HG03432 (cell line): Measurements from ENCODE around the gene ZP2.
"Not testable (repeated sequence)": the region's sequence is repeated elsewhere in the genome, so short reads cannot be mapped to it uniquely, and the experiment has no call there.

ENCODE experiments used
- ATAC-seq: cut with Tn5 transposase; IDR thresholded peaks from one replicate; pipeline ENCODE4 v1.9.1; 2021; ENCODE audit warnings: mild to moderate bottlenecking, moderate library complexity; ENCODE audit not compliant: unreplicated experiment

The ZP2 gene

GRCh38 chr16:21179126-21179982 lies 32.0 kb downstream of the ZP2 start:
- no peak for ATAC-seq

DNA sequence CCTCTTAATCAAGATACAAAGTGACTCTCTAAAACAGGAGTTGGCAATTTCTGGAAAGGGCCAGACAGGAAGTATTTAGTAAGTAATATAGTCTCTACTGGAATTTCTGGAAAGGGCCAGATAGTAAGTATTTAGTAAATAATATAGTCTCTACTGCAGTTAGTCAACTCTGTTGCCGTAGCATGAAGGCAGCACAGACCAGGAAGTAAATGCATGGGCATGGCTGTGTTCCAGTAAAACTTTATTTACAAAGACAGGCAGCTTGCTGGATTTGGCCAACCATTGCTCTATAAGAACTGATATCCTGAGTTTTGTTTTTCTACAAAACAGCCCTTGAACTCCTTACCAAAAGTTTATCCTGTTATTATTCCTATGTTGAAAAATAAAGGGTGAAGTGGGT lies 36.0 kb downstream of the ZP2 start:
- ATAC-seq, result no peak

- ATAC-seq, result no peak
Measured at GRCh38 chr16:21172650-21173049, 38.7 kb downstream of the ZP2 start.

DNA sequence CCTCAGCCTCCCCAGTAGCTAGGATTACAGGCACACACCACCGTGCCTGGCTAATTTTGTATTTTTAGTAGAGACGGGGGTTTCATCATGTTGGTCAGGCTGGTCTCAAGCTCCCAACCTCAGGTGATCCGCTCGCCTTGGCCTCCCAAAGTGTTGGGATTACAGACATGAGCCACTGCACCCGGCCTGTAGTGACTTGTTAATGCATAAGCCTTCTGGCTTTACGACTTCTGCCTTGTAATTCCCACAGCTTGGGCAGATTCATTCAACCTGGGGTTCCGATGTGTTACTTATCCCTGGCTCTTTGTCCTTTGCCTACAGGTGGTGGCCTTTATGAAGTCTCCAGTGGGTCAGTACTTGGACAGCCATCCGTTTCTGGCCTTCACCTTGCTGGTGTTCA lies 41.3 kb downstream of the ZP2 start:
- not testable (repeated sequence) for ATAC-seq

GRCh38 chr16:21169249-21169981 lies 42.0 kb downstream of the ZP2 start:
- no peak for ATAC-seq

DNA sequence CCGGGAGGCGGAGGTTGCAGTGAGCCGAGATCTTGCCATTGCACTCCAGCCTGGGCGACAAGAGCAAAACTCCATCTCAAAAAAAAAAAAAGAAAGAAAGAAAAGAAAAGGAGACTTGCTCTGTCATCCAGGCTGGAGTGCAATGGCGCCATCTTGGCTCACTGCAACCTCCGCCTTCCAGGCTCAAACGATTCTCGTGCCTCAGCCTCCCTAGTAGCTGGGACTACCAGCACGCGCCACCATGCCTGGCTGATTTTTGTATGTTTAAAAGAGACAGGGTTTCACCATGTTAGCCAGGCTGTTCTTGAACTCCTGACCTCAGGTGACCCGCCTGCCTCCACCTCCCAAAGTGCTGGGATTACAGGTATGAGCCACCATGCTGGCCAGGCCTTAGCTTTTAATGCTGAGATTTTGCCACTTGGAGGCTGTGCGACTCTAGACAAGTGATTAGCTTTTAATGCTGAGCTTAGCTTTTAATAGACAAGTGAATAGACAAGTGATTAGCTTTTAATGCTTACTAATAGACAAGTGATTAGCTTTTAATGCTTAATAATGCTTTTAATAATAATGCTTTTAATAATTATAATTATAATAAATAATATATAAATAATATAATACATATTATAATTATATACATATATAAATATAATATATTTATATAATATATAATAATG lies 43.3 kb downstream of the ZP2 start:
- ATAC-seq, result no peak

DNA sequence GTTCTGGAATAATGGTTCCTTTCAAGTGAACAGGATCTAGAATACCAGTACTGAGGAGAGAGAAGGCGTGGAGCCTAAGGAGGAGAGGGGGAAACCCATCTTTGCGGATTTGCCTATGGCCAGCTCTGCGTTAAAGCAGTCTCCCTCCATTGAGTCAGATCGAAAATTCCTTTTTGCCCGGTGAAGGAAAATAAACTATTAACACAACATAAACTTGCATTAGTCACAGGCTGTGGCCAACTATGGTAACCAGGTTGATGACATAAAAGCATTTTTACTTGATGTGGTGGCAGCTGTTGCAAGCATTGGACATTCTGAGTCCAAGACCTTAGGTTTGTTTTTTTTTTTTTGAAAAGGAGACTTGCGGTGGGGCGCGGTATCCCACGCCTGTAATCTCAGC lies 44.0 kb downstream of the ZP2 start:
- ATAC-seq, result no peak

- ATAC-seq, result no peak
Measured at GRCh38 chr16:21166561-21166961, 44.8 kb downstream of the ZP2 start.

DNA sequence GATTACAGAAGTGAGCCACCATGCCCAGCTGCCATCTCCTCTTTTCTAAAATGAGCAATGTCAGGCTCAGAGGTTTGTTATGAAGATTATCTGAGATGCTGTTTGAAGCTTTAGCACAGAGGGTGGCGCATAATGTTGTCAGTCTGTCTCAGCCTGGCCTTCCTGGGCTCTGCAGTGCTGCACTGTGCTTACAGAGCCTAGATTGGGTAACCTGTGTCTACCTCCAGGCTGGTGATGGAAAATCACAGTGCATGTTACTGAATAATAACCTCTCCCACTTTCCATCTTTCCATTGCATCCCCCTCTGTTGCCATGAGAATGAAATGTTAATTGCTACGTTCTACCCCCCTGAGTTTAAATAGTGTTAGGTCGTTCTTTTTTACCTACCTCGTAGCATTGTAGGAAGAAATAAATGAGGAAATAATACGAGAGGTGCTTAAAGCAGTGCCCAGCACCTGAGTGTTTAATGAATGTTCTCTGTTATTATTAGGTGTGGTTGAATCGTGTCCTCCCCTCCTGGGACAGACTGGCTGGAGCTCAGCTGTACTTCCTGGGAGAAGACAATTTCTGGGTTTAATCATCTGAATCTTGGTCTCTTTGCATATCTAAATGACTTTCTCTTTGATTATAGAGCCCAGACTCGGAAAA lies 46.7 kb downstream of the ZP2 start:
- no peak for ATAC-seq

DNA sequence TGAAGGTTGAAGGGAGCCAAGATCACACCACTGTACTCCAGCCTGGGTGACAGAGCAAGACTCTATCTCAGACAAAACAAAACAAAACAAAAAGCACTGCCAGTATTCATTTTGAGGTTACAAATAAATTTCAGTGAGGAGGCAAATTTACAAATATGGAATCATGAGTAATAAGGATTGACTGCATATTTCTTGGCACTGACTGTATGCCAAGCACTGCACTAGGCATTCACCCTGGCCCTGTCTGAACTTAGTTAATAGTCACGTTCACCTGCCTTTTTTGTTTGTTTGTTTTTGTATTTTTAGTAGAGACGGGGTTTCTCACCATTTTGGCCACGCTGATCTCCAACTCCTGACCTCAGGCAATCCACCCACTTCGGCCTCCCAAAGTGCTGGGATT lies 47.8 kb downstream of the ZP2 start:
- ATAC-seq, result no peak

DNA sequence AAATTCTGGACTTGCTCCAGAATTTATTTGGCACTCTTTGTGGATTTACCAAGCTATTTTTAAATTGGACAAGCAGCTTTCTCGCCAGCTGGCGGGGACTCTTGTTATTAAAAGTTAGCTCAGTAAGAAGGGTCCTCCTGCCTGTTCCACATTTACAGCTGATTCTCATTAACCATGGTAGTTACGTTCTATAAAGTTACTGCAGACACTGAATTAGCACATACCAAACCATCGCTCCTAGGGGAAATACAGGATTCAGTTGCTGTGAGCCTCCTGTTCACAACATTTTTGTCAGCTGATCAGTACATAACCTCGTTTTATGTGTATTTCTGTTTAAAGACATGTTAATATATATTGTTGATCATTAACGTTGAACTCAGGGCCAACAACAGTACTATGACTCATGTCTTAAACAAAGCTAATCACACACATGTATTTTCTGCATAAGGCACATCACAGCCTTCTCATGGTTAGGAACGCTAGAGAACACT lies 48.7 kb downstream of the ZP2 start:
- no peak for ATAC-seq

- ATAC-seq, result no peak
Measured at GRCh38 chr16:21161211-21161610, 50.2 kb downstream of the ZP2 start.

DNA sequence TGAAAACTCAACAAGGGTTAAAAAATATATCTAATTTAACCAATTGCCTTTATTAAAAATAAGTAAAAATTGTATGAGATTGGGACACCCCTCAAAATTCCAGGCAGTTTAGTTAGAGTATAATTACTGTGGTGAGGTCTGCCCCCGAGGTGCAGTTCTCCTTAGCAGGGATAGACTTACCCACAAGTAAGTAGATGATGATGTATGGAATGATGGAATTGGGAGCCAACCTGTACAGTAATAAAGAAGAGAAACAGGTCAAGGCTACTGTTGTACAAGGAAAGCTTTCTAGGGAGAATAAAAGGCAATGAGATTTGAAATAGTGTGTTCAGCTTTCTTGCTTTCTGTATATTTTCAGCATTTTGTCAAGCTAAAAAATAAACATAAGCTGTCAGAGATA lies 51.1 kb downstream of the ZP2 start:
- no peak for ATAC-seq

DNA sequence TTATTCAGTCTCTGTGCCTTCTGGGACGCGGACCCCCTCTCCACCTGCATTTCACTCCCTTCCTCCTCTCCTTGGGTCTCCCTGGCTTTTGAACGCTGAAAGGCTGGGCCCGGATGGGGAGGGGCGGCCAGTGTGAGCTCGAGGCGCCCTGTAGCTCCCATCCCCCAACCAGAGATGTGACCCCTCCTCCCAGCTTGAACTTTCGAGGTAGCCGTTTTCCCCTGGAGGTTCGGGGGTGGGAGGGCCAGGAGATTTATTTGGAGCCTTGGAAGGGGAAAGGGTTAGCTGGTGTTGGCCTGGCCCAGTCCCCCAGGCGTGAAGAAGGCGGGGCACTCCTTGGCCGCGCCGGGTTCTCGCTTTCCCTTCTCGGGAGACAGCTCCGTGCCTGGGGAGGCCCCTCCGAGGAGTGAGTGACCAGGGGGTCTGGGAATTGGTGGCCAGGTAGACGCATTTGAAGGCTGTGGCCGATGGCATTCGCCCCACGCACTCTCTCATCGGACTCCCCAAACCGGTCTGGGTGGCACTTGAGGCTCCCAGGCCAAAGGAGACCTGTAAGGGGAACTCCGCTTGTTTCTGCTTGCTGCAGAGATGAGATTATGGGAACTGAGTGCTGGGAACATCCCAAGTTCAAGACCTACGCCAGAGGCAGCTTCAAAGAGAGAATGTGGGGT lies 52.0 kb downstream of the ZP2 start:
- no peak for ATAC-seq

GRCh38 chr16:21158208-21159110 lies 52.9 kb downstream of the ZP2 start, which contains the start of gene LDAF1:
Gene LDAF1, plus strand, starts transcription at chr16:21158674. Its CDS starts 2,509 bp downstream, at chr16:21161183.
- ATAC-seq, result peak; percentile 87

DNA sequence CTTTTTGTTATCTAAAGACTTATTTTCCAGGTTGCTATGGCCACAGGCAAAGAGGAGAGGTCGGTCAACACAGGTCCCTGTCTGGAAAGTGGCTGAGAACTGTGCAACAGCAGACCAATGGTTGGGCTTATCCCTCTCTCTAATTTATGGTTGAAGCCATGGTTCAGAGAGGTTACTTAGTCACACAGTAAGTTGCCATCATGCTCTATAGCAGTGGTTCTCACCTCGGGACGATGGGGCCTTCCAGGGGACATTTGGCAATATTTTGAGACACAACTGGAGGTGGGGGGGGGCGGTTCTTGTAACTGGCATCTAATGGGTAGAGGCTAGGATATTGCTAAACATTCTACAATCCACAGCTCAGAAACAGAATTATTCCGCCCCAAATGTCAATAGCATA lies 53.7 kb downstream of the ZP2 start:
- no peak for ATAC-seq

DNA sequence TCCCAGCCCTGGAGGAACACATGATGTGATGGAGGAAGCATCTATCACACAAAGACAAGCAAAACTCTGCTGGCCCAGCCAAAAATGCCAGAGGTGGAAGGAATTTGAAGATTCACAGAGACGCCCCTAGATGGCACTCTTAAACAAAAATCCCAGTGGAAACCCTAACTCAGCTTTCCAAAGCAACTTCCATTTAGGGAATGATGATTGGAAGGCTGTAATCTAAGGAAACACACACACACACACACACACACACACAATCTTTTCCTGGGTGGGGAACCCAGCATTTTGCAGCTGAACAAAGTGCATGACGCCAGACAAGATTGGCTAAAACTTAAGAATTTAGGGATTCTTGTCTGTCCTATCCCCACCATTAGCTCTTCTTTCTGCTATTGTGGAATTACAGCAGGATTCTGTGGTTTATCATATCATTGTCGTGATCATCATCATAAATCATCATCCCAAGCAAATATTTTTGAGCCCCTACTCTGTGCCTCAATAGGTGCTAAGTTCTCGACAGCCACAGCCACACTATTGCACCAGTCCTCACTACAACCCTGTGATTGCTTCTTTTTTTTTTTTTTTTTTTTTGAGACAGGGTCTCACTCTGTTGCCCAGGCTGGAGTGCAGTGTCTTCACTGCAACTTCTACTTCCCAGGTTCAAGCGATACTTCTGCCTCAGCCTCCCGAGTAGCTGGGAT lies 54.5 kb downstream of the ZP2 start:
- no peak for ATAC-seq

GRCh38 chr16:21156011-21156410 lies 55.4 kb downstream of the ZP2 start:
- ATAC-seq, result not testable (repeated sequence)
